SH-SY5Y (cell line): ENCODE measurements around the gene SERBP1.

ENCODE experiments used
- GATA2 ChIP-seq: IDR thresholded peaks from 2 replicates; pipeline ENCODE4 v1.6.1; 2011; ENCODE audit warnings: mild to moderate bottlenecking, low read depth, low read length
- GATA3 ChIP-seq: IDR thresholded peaks from 2 replicates; pipeline ENCODE4 v1.6.1; 2011; ENCODE audit warnings: low read depth, mild to moderate bottlenecking, low read length, moderate library complexity

DNA sequence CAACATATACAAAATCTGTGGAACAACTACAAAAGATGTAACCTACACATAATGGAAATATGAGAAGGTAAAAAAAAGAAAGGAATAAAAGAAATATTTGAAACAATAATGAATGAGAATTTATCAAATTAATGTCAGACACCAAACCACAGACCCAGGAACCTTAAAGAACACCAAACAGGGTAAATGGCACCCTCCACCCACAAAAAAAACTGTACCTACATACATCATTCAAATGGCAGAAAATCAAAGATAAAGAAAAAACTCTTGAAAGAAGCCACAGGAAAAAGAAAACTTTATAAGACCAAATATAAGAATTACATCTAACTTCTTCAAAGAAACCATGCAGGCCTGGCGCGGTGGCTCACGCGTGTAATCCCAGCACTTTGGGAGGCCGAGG, 68.6 kb downstream of the SERBP1 start:
- TF ChIP-seq GATA2 (no peak), GATA3 (no peak)
